Measurements from ENCODE around the gene RMC1. TPM values are rescaled to one million over a fixed set of nuclear protein-coding genes. Genes with fewer than 3 reads are reported as not detected.

Gene RMC1
- total RNA-seq, 1 donor from 2014 or later = 26.8 TPM

- H3K4me3 Mint-ChIP-seq (ENCODE audit: unreplicated experiment) = no peak overlapping the region
- H3K27ac Mint-ChIP-seq (ENCODE audit: unreplicated experiment) = peak overlapping the region; percentile 52
- H3K36me3 Mint-ChIP-seq (ENCODE audit: low read depth) = peaks cover 47% of the 10 kb centered on the region
- TF ChIP-seq CTCF (IDR thresholded peaks at IDR 0.05) = no peak
- no peaks in the 10 kb centered on the region for H3K9me3 Mint-ChIP-seq (ENCODE audit: low read depth)
- no peaks in the 10 kb centered on the region for H3K27me3 Mint-ChIP-seq (ENCODE audit: low read depth)
- peaks cover 8% of the 10 kb centered on the region for H3K4me1 Mint-ChIP-seq (ENCODE audit: low read depth)
- no peak for DNase-seq (ENCODE audit: low spot score)
Observed at GRCh38 chr18:23539296-23539695, 36.0 kb downstream of the RMC1 start.

- no peak overlapping the region for H3K27ac Mint-ChIP-seq (ENCODE audit: unreplicated experiment)
- no peak overlapping the region for H3K4me3 Mint-ChIP-seq (ENCODE audit: unreplicated experiment)
- H3K4me1 Mint-ChIP-seq (ENCODE audit: low read depth) = peaks cover 8% of the 10 kb centered on the region
Observed at GRCh38 chr18:23539911-23540525, 36.7 kb downstream of the RMC1 start.

GRCh38 chr18:23540867-23541266 lies 37.6 kb downstream of the RMC1 start:
- H3K27me3 Mint-ChIP-seq (ENCODE audit: low read depth) = no peaks in the 10 kb centered on the region
- peaks cover 44% of the 10 kb centered on the region for H3K36me3 Mint-ChIP-seq (ENCODE audit: low read depth)
- H3K9me3 Mint-ChIP-seq (ENCODE audit: low read depth) = no peaks in the 10 kb centered on the region
- H3K4me3 Mint-ChIP-seq (ENCODE audit: unreplicated experiment) = no peak overlapping the region
- DNase-seq (ENCODE audit: low spot score) = no peak
- peak overlapping the region; percentile 32 for H3K27ac Mint-ChIP-seq (ENCODE audit: unreplicated experiment)
- no peak for TF ChIP-seq CTCF (IDR thresholded peaks at IDR 0.05)
- peaks cover 8% of the 10 kb centered on the region for H3K4me1 Mint-ChIP-seq (ENCODE audit: low read depth)

More at GRCh38 chr18:23539911-23540525, 36.7 kb downstream of the RMC1 start:
- no peak for DNase-seq (ENCODE audit: low spot score)
- no peak for TF ChIP-seq CTCF (IDR thresholded peaks at IDR 0.05)
- Mint-ChIP-seq H3K9me3 (ENCODE audit: low read depth) (no peaks in the 10 kb centered on the region), H3K36me3 (ENCODE audit: low read depth) (peaks cover 48% of the 10 kb centered on the region), H3K27me3 (ENCODE audit: low read depth) (no peaks in the 10 kb centered on the region)

GRCh38 chr18:23541349-23542093 lies 38.2 kb downstream of the RMC1 start:
- Mint-ChIP-seq H3K4me1 (ENCODE audit: low read depth) (peaks cover 8% of the 10 kb centered on the region), H3K27ac (ENCODE audit: unreplicated experiment) (no peak overlapping the region), H3K36me3 (ENCODE audit: low read depth) (peaks cover 42% of the 10 kb centered on the region), H3K27me3 (ENCODE audit: low read depth) (no peaks in the 10 kb centered on the region), H3K4me3 (ENCODE audit: unreplicated experiment) (no peak overlapping the region), H3K9me3 (ENCODE audit: low read depth) (no peaks in the 10 kb centered on the region)
- TF ChIP-seq CTCF (IDR thresholded peaks at IDR 0.05) = no peak
- DNase-seq (ENCODE audit: low spot score) = no peak

- Mint-ChIP-seq H3K4me3 (ENCODE audit: unreplicated experiment) (no peak overlapping the region), H3K36me3 (ENCODE audit: low read depth) (peaks cover 41% of the 10 kb centered on the region), H3K27me3 (ENCODE audit: low read depth) (no peaks in the 10 kb centered on the region), H3K4me1 (ENCODE audit: low read depth) (peaks cover 9% of the 10 kb centered on the region), H3K9me3 (ENCODE audit: low read depth) (no peaks in the 10 kb centered on the region), H3K27ac (ENCODE audit: unreplicated experiment) (no peak overlapping the region)
- no peak for TF ChIP-seq CTCF (IDR thresholded peaks at IDR 0.05)
- DNase-seq (ENCODE audit: low spot score) = no peak
Observed at GRCh38 chr18:23542461-23542860, 39.1 kb downstream of the RMC1 start.

All from chondrocyte (in vitro differentiated cells).